ENCODE data around the gene KRTAP10-11. TPM values are rescaled to one million over a fixed set of nuclear protein-coding genes. Genes with fewer than 3 reads are reported as not detected.
"Not testable (repeated sequence)": the region's sequence is repeated elsewhere in the genome, so short reads cannot be mapped to it uniquely, and the experiment has no call there.

Gene KRTAP10-11
- total and polyA plus RNA-seq, 2 experiments from 2014 or later: not detected

GRCh38 chr21:44603911-44604310, 42.3 kb upstream of the KRTAP10-11 start:
- Histone ChIP-seq H3K27me3 (no peaks in the 10 kb centered on the region), H3K4me1 (ENCODE audit: insufficient read depth) (no peaks in the 10 kb centered on the region), H3K4me2 (no peak overlapping the region), H3K27ac (no peak overlapping the region), H3K4me3 (no peak overlapping the region), H3K36me3 (replicated peaks; ENCODE audit: insufficient read depth, low read depth) (no peaks in the 10 kb centered on the region), H3K9me3 (ENCODE audit: low read depth) (no peaks in the 10 kb centered on the region), H4K20me1 (ENCODE audit: insufficient read depth, poor library complexity, severe bottlenecking) (no peaks in the 10 kb centered on the region), H2AFZ (no peak overlapping the region), H3K79me2 (no peaks in the 10 kb centered on the region), H3K9me2 (replicated peaks; ENCODE audit: insufficient read depth) (no peaks in the 10 kb centered on the region)
- no peak for TF ChIP-seq EZH2phosphoT487 (IDR thresholded peaks at IDR 0.05; ENCODE audit: low read depth, severe bottlenecking, unreplicated experiment)
- no peak for TF ChIP-seq EZH2 (IDR thresholded peaks at IDR 0.05; ENCODE audit: borderline replicate concordance)
- TF ChIP-seq CTCF (IDR thresholded peaks at IDR 0.05; ENCODE audit: poor library complexity): no peak
- WGBS (ENCODE audit: low lambda C conversion rate, missing lambda C conversion rate): 91% methylated on average over 8 of the region's 8 CpGs
- no peak for DNase-seq (ENCODE audit: low spot score)

- Histone ChIP-seq H3K4me2 (no peak overlapping the region), H3K9me2 (replicated peaks; ENCODE audit: insufficient read depth) (no peaks in the 10 kb centered on the region), H3K9me3 (ENCODE audit: low read depth) (no peaks in the 10 kb centered on the region), H4K20me1 (ENCODE audit: insufficient read depth, poor library complexity, severe bottlenecking) (no peaks in the 10 kb centered on the region), H3K27ac (no peak overlapping the region), H2AFZ (no peak overlapping the region), H3K79me2 (no peaks in the 10 kb centered on the region), H3K4me3 (no peak overlapping the region), H3K36me3 (replicated peaks; ENCODE audit: insufficient read depth, low read depth) (no peaks in the 10 kb centered on the region), H3K27me3 (no peaks in the 10 kb centered on the region), H3K4me1 (ENCODE audit: insufficient read depth) (no peaks in the 10 kb centered on the region)
- no peak for TF ChIP-seq EZH2phosphoT487 (IDR thresholded peaks at IDR 0.05; ENCODE audit: low read depth, severe bottlenecking, unreplicated experiment)
- no peak for TF ChIP-seq EZH2 (IDR thresholded peaks at IDR 0.05; ENCODE audit: borderline replicate concordance)
- no peak for TF ChIP-seq CTCF (IDR thresholded peaks at IDR 0.05; ENCODE audit: poor library complexity)
- 76% methylated on average over 4 of the region's 4 CpGs for WGBS (ENCODE audit: low lambda C conversion rate, missing lambda C conversion rate)
- DNase-seq (ENCODE audit: low spot score): no peak
These were observed 39.7 kb upstream of the KRTAP10-11 start for GRCh38 chr21:44606495-44606894.

- Histone ChIP-seq H3K27me3 (no peaks in the 10 kb centered on the region), H3K4me1 (ENCODE audit: insufficient read depth) (no peaks in the 10 kb centered on the region), H3K9me2 (replicated peaks; ENCODE audit: insufficient read depth) (no peaks in the 10 kb centered on the region), H3K27ac (no peak overlapping the region), H3K9me3 (ENCODE audit: low read depth) (no peaks in the 10 kb centered on the region), H4K20me1 (ENCODE audit: insufficient read depth, poor library complexity, severe bottlenecking) (no peaks in the 10 kb centered on the region), H3K79me2 (no peaks in the 10 kb centered on the region), H2AFZ (no peak overlapping the region), H3K4me2 (no peak overlapping the region), H3K36me3 (replicated peaks; ENCODE audit: insufficient read depth, low read depth) (no peaks in the 10 kb centered on the region), H3K4me3 (no peak overlapping the region)
- DNase-seq (ENCODE audit: low spot score): no peak
- TF ChIP-seq EZH2 (IDR thresholded peaks at IDR 0.05; ENCODE audit: borderline replicate concordance) (no peak), CTCF (IDR thresholded peaks at IDR 0.05; ENCODE audit: poor library complexity) (no peak), EZH2phosphoT487 (IDR thresholded peaks at IDR 0.05; ENCODE audit: low read depth, severe bottlenecking, unreplicated experiment) (no peak)
These were observed 37.0 kb upstream of the KRTAP10-11 start for GRCh38 chr21:44609193-44609592.

DNA sequence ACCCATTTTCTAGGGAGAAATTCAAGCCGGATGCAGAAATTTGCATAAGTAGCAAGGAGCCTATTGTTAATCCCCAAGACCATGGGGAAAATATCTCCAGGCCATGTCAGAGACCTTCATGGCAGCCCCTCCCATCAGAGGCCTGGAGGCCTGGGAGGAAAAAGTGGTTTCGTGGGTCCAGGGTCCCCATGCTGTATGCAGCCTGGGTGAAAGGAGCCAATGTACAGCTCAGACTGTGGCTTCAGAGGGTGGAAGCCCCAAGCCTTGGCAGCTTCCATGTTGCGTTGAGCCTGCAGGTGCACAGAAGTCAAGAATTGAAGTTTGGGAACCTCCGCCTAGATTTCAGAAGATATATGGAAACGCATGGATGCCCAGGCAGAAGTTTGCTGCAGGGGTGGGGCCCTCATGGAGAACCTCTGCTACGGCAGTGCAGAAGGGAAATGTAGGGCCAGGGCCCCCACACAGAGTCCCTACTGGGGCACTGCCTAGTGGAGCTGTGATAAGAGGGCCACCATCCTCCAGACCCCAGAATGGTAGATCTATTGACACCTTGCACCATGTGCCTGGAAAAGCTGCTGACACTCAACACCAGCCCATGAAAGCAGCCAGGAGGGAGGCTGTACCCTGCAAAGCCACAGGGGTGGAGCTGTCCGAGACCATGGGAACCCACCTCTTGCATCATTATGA, 35.9 kb upstream of the KRTAP10-11 start:
- not testable (repeated sequence) for H3K4me3 ChIP-seq; H2AFZ ChIP-seq; H3K36me3 ChIP-seq (replicated peaks; ENCODE audit: insufficient read depth, low read depth); H3K79me2 ChIP-seq; DNase-seq (ENCODE audit: low spot score); H4K20me1 ChIP-seq (ENCODE audit: insufficient read depth, poor library complexity, severe bottlenecking); H3K4me2 ChIP-seq; H3K4me1 ChIP-seq (ENCODE audit: insufficient read depth); H3K9me3 ChIP-seq (ENCODE audit: low read depth); H3K27me3 ChIP-seq; H3K9me2 ChIP-seq (replicated peaks; ENCODE audit: insufficient read depth); H3K27ac ChIP-seq
- WGBS (ENCODE audit: low lambda C conversion rate, missing lambda C conversion rate): 92% methylated on average over 7 of the region's 7 CpGs
